HG02840 (cell line): ENCODE results near the gene MOB2.

ENCODE experiments used
- ATAC-seq: cut with Tn5 transposase; IDR thresholded peaks from one replicate; pipeline ENCODE4 v1.9.1; 2021; ENCODE audit warnings: mild to moderate bottlenecking, moderate library complexity, moderate number of reproducible peaks; ENCODE audit not compliant: unreplicated experiment, low FRiP score

Gene MOB2

GRCh38 chr11:1490651-1491050 lies 4.1 kb upstream of the MOB2 start:
- ATAC-seq, result no peak

- no peak for ATAC-seq
These were observed 2.1 kb upstream of the MOB2 start for GRCh38 chr11:1488575-1489180.

GRCh38 chr11:1487851-1488574 lies 1.4 kb upstream of the MOB2 start:
- ATAC-seq, result no peak

GRCh38 chr11:1487091-1487850 lies 692 bp upstream of the MOB2 start:
- ATAC-seq, result no peak

- ATAC-seq, result no peak
These were observed 1.1 kb downstream of the MOB2 start for GRCh38 chr11:1485504-1485885.

- no peak for ATAC-seq
These were observed 1.7 kb downstream of the MOB2 start for GRCh38 chr11:1484695-1485503.

- no peak for ATAC-seq
These were observed 2.4 kb downstream of the MOB2 start for GRCh38 chr11:1484061-1484671.

GRCh38 chr11:1483445-1483961 lies 3.1 kb downstream of the MOB2 start:
- no peak for ATAC-seq

GRCh38 chr11:1482581-1483444 lies 3.8 kb downstream of the MOB2 start:
- no peak for ATAC-seq

- ATAC-seq, result no peak
These were observed 4.6 kb downstream of the MOB2 start for GRCh38 chr11:1481861-1482441.

- ATAC-seq, result no peak
These were observed 5.1 kb downstream of the MOB2 start for GRCh38 chr11:1481483-1481825.

- ATAC-seq, result no peak
These were observed 5.8 kb downstream of the MOB2 start for GRCh38 chr11:1480555-1481482.

- ATAC-seq, result no peak
These were observed 6.4 kb downstream of the MOB2 start for GRCh38 chr11:1480191-1480554.

- ATAC-seq, result no peak
These were observed 6.9 kb downstream of the MOB2 start for GRCh38 chr11:1479678-1480118.

GRCh38 chr11:1479006-1479677 lies 7.4 kb downstream of the MOB2 start:
- ATAC-seq, result no peak

GRCh38 chr11:1478544-1478943 lies 8.0 kb downstream of the MOB2 start:
- ATAC-seq, result no peak

GRCh38 chr11:1478011-1478410 lies 8.6 kb downstream of the MOB2 start:
- no peak for ATAC-seq
